Testis (tissue), 3 donors: Measurements from ENCODE around the gene TENT4B. TPM values are rescaled to one million over a fixed set of nuclear protein-coding genes. Genes with fewer than 3 reads are reported as not detected.

Experiments
- DNase-seq: peaks from one replicate; pipeline ENCODE4 v3.0.0-alpha.2; 2019
- H3K27ac ChIP-seq, 2 donors: fragments of 200-600 bp; sonication (generic); one replicate each; pipeline ENCODE4 v1.5.1; 2019
- H3K27me3 ChIP-seq: fragments of 200-600 bp; sonication (generic); one replicate; pipeline ENCODE4 v1.5.1; 2019
- H3K36me3 ChIP-seq: fragments of 200-600 bp; sonication (generic); one replicate; pipeline ENCODE4 v1.5.1; 2017; ENCODE audit warnings: low read depth; ENCODE audit errors: missing control alignments
- H3K4me1 ChIP-seq: fragments of 200-600 bp; sonication (generic); one replicate; pipeline ENCODE4 v1.5.1; 2019
- H3K4me3 ChIP-seq, 2 donors: fragments of 200-600 bp; sonication (generic); one replicate each; pipeline ENCODE4 v1.5.1; 2017 to 2019
- H3K9me3 ChIP-seq: fragments of 200-600 bp; sonication (generic); one replicate; pipeline ENCODE4 v1.5.1; 2017
- POLR2A ChIP-seq: fragments of 450-650 bp; IDR thresholded peaks from one replicate; pipeline ENCODE4 v1.6.1; 2017; ENCODE audit warnings: antibody characterized with exemption, mild to moderate bottlenecking, moderate library complexity
- WGBS, 2 donors: methylation state at CpG; one replicate each; pipeline ENCODE4 v1.1.5; 2018; 5-methylcytosine and 5-hydroxymethylcytosine counted together
- intact Hi-C: fragments of 100-400 bp; cut with DNase I; formaldehyde crosslinking; loops from one replicate; pipeline ENCODE4 v1.15.1; 2023; ENCODE audit warnings: low total_unique reads
- polyA plus RNA-seq: library from polyadenylated mRNA; stranded (reverse); fragments of 350-450 nt; fragmentation: Illumina TruSeq; extraction: RNeasy Lipid Tissue Mini Kit (QIAGEN cat#74804); gene quantifications from one replicate; pipeline ENCODE4 v1.2.3, GENCODE V29; 2014; ENCODE audit warnings: low read depth, low replicate concordance; ENCODE audit not compliant: insufficient read depth
- total RNA-seq, 2 donors: library from RNA; depleted of rRNA; stranded (reverse); fragments of >200 nt; gene quantifications; one replicate each; pipeline ENCODE4 v1.2.3, GENCODE V29; 2016
- TF ChIP-seq, protein P1 (sequence below), 3 experiments: fragments of 450-650 bp in 2 of 3; fragments of 200-600 bp in 1 of 3; sonication (generic) in 1 of 3; IDR thresholded peaks; one replicate each; pipeline ENCODE4 v1.5.1; 2016 to 2019; ENCODE audit warnings: antibody characterized with exemption in 3 of 3, mild to moderate bottlenecking in 2 of 3, moderate library complexity in 1 of 3

Gene TENT4B
- total and polyA plus RNA-seq, 3 donors from 2014 or later = 27.5 to 56.6 (median 37.6) TPM

DNA sequence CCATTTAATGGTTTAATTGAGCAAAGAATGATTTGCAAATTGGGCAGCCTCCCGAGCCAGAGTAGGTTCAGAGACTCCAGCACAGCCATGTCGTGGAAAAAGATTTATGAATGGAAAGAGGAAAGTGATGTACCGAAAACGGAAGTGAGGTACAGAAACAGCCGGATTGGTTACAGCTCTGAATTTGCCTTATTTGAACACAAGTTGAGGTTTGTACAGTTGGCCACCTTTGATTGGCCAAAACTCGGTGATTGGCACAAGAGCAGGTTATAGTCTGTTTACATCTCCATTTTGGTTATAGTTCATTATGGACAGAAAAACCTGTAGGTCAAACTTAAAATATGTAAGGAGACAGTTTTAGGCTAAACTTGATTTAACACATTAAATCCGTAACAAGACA is 44.5 kb downstream of the TENT4B start:
- Histone ChIP-seq H3K4me3 (no peak overlapping the region), H3K27ac (no peak overlapping the region), H3K27me3 (no peaks in the 10 kb centered on the region), H3K36me3 (no peaks in the 10 kb centered on the region), H3K4me1 (peaks cover 1% of the 10 kb centered on the region), H3K9me3 (no peaks in the 10 kb centered on the region)
- no peak for TF ChIP-seq POLR2A
- TF ChIP-seq, protein P1, sequence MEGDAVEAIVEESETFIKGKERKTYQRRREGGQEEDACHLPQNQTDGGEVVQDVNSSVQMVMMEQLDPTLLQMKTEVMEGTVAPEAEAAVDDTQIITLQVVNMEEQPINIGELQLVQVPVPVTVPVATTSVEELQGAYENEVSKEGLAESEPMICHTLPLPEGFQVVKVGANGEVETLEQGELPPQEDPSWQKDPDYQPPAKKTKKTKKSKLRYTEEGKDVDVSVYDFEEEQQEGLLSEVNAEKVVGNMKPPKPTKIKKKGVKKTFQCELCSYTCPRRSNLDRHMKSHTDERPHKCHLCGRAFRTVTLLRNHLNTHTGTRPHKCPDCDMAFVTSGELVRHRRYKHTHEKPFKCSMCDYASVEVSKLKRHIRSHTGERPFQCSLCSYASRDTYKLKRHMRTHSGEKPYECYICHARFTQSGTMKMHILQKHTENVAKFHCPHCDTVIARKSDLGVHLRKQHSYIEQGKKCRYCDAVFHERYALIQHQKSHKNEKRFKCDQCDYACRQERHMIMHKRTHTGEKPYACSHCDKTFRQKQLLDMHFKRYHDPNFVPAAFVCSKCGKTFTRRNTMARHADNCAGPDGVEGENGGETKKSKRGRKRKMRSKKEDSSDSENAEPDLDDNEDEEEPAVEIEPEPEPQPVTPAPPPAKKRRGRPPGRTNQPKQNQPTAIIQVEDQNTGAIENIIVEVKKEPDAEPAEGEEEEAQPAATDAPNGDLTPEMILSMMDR (IDR thresholded peaks at IDR 0.05) = no peak
- DNase-seq = no peak
- 88 to 91% methylated on average over 7 of the region's 7 CpGs for WGBS, 2 donors
- intact Hi-C loops = loop anchor here (10.0 kb wide), 1 partner anchor 333 kb away; no protein-coding TSS in a partner anchor

DNA sequence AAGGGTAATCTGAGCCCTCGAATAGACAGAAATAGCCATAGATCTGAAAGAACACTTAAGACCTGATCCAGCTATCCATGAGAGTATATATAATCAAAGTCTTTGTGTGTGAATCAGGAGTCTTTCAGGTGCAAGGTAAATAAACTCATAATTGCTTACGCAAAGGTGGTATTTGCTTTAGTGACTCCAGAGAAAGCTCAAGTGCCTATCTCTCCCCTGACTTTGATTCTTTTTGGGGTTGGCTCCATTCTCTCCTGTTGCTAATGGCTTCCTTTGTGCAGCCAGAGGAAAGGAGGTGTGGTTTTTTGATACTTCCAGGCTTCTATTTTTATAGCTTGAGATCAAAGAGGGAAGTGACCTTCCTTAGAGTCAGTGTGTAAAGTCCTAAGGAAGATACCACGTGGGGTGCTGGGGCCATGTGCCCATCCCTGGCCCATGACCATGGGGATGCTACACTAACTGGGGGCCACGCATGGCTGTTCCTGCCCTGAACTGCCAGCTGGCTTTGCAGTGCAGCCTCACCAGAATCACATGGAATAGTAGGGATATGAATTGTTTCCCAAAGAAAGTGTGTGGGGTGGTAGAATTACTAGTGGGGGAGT is 45.8 kb downstream of the TENT4B start:
- H3K27ac ChIP-seq = no peak overlapping the region
- WGBS, 2 donors = 46 to 60% methylated on average over 4 of the region's 4 CpGs
- H3K4me1 ChIP-seq = peaks cover 15% of the 10 kb centered on the region
- no peak for TF ChIP-seq POLR2A
- TF ChIP-seq, protein P1 (IDR thresholded peaks at IDR 0.05) = no peak
- intact Hi-C loops = loop anchor here (10.0 kb wide), 1 partner anchor 334 kb away; no protein-coding TSS in a partner anchor
- no peaks in the 10 kb centered on the region for H3K36me3 ChIP-seq
- no peaks in the 10 kb centered on the region for H3K9me3 ChIP-seq
- H3K27me3 ChIP-seq = no peaks in the 10 kb centered on the region
- no peak overlapping the region for H3K4me3 ChIP-seq
- no peak for DNase-seq

DNA sequence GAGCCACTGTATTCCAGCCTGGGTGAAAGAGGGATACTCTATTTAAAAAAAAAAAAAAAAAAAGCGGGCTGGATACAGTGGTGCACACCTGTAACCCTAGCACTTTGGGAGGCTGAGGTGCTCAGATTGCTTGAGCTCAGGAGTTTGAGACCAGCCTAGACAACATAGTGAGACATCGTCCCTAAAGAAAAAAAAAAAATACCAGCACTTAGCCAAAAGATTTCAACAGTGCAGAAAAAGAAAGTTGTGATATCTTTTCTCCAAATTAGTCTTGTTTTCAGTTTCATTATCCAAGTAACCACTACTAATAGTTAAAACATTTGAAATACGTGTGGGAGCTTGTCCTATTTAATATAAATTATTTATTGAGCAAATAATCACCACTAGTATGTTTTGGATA is 48.7 kb downstream of the TENT4B start:
- no peak for TF ChIP-seq POLR2A
- TF ChIP-seq, protein P1 (IDR thresholded peaks at IDR 0.05) = no peak
- H3K27ac ChIP-seq = no peak overlapping the region
- no peaks in the 10 kb centered on the region for H3K27me3 ChIP-seq
- WGBS, 2 donors = 48 to 55% methylated on average over 3 of the region's 3 CpGs
- no peaks in the 10 kb centered on the region for H3K36me3 ChIP-seq
- no peaks in the 10 kb centered on the region for H3K9me3 ChIP-seq
- no peak overlapping the region for H3K4me3 ChIP-seq
- H3K4me1 ChIP-seq = peaks cover 27% of the 10 kb centered on the region
- DNase-seq = no peak
- intact Hi-C loops = no loop called here

DNA sequence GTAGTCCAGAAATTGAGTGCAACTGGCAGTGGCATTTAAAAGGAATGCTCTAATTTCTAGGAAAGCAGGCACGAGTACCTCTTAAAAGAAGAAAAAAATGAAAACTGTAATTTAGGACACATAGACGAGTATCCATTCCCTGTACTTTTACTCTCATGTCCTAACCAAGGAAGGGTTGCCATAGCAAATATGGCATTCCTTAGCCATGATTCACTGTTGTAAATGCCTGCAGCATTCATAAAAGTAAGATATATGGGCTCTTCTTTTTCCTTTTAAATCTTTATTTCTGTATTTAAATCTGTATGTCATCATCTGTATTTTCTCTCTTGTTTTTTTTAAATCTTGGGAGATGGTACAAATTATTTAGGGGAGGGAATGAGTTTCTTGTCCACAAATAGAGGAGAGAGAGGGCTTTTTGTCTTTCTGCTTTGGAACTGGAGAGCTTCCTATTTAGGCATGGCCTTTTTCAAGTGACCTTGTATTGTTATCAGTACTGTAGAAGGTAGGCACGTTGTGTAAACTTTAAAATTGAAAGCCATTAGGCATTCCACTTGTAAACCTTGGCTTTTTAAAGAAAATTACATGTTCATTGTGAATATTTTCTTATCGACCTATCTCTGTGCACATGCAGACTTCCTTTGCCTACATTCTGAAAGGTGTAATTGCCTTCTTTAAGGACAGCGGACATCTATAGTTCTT is 50.0 kb downstream of the TENT4B start:
- WGBS, 2 donors = 30 to 35% methylated on average over 5 of the region's 5 CpGs
- Histone ChIP-seq H3K27me3 (no peaks in the 10 kb centered on the region), H3K4me3 (no peak overlapping the region), H3K36me3 (no peaks in the 10 kb centered on the region), H3K27ac (peak overlapping the region in 1 of 2 donors; percentile 50), H3K9me3 (no peaks in the 10 kb centered on the region), H3K4me1 (peaks cover 32% of the 10 kb centered on the region)
- TF ChIP-seq, protein P1 (IDR thresholded peaks at IDR 0.05) = no peak
- no peak for TF ChIP-seq POLR2A
- DNase-seq = no peak
- intact Hi-C loops = no loop called here
